Measurements from ENCODE around the gene TLR9.

GRCh38 chr3:52205727-52206372 lies 19.6 kb downstream of the TLR9 start:
- TF ChIP-seq CTCF (IDR thresholded peaks at IDR 0.05) (no peak), POLR2A (IDR thresholded peaks at IDR 0.05) (no peak)
